Lower leg skin (tissue), 4 donors: Measurements from ENCODE around the gene CORO1C. TPM values are rescaled to one million over a fixed set of nuclear protein-coding genes. Genes with fewer than 3 reads are reported as not detected.

Experiments
- DNase-seq, 2 donors: peaks; one replicate each; pipeline ENCODE4 v3.0.0-alpha.2; 2019; ENCODE audit warnings: low spot score in 2 of 2
- H3K4me3 ChIP-seq: fragments of 200-600 bp; sonication (generic); 2 replicates; pipeline ENCODE4 v1.5.1; 2017; ENCODE audit warnings: mild to moderate bottlenecking, low read depth; ENCODE audit not compliant: poor library complexity, severe bottlenecking
- POLR2A ChIP-seq, 2 donors: fragments of 450-650 bp; IDR thresholded peaks; one replicate each; pipeline ENCODE4 v1.6.1; 2016 to 2017; ENCODE audit warnings: antibody characterized with exemption in 2 of 2, mild to moderate bottlenecking in 1 of 2, moderate library complexity in 1 of 2
- WGBS, 2 donors: methylation state at CpG; one replicate each; pipeline ENCODE4 v1.1.5; 2018; 5-methylcytosine and 5-hydroxymethylcytosine counted together
- intact Hi-C: fragments of 100-400 bp; cut with DNase I; formaldehyde crosslinking; loops from one replicate; pipeline ENCODE4 v1.15.0; 2023; ENCODE audit warnings: low total_unique reads
- total RNA-seq, 4 donors: library from RNA; depleted of rRNA; stranded (reverse); fragments of >200 nt; gene quantifications; one replicate each; pipeline ENCODE4 v1.1.0, GENCODE V29; 2016
- TF ChIP-seq, protein P1 (sequence below), 3 donors: fragments of 450-650 bp; IDR thresholded peaks; one replicate each; pipeline ENCODE4 v1.5.1; 2016; ENCODE audit warnings: antibody characterized with exemption in 3 of 3, mild to moderate bottlenecking in 3 of 3, moderate library complexity in 2 of 3

The CORO1C gene
- total RNA-seq, 4 donors from 2014 or later, result 86.5 to 193 (median 146) TPM

DNA sequence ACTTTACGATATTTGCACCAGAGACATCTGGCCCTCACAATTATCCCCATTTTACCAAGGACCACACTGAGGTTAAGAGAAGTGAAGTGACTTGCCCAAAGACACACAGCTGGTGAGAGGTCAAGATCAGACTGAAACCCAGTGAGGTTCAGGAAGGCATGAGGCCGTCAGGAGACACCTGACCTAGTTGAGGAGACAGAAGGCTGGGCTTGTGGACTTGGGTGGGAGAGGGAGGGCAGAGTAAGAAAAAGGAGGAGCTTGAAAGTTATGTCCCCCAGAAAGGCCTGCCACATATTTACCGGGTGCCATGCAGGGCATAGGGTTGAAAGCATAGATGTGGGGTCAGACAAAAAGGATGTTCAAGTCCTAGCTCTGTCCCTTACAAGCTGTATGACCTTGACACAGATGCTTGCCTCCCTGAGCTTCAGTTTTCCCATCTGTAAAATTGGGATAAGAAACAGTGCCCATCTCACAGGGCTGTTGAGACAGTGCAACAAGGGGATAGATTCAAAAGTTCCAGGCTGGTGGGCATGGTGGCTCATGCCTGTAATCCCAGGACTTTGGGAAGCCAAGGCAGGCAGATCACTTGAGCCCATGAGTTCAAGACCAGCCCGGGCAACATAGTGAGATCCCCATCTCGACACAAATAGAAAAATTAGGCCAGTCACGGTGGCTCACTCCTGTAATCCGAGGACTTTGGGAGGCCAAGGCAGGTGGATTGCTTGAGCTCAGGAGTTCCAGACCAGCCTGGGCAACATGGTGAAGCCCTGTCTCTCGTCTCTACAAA is 104.0 kb downstream of the CORO1C start:
- H3K4me3 ChIP-seq, result no peak overlapping the region
- no peak for DNase-seq
- no peak for TF ChIP-seq POLR2A (IDR thresholded peaks at IDR 0.05)
- TF ChIP-seq, protein P1, sequence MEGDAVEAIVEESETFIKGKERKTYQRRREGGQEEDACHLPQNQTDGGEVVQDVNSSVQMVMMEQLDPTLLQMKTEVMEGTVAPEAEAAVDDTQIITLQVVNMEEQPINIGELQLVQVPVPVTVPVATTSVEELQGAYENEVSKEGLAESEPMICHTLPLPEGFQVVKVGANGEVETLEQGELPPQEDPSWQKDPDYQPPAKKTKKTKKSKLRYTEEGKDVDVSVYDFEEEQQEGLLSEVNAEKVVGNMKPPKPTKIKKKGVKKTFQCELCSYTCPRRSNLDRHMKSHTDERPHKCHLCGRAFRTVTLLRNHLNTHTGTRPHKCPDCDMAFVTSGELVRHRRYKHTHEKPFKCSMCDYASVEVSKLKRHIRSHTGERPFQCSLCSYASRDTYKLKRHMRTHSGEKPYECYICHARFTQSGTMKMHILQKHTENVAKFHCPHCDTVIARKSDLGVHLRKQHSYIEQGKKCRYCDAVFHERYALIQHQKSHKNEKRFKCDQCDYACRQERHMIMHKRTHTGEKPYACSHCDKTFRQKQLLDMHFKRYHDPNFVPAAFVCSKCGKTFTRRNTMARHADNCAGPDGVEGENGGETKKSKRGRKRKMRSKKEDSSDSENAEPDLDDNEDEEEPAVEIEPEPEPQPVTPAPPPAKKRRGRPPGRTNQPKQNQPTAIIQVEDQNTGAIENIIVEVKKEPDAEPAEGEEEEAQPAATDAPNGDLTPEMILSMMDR (IDR thresholded peaks at IDR 0.05), result no peak
- 86 to 91% methylated on average over 8 of the region's 8 CpGs for WGBS, 2 donors
- intact Hi-C loops, result no loop called here

DNA sequence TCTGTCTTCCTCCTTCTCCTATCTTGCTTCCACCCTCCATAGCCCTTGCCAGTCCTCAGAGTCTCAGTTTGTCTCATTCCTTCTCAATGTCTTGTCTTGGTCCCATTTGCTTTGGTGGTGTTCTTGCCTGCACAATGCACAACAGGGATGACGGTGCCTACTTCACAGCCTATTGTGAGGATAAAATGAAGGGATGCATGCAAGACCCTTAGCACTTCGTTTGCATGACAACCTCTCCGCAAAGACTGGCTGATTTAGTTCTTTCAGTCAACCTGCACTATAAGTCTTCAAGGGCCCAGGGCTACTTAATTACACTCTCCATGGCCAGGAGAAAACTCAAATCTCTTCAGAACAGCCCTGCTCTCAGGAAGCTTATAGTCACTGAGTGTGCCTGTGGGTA is 106.1 kb downstream of the CORO1C start:
- no peak overlapping the region for H3K4me3 ChIP-seq
- DNase-seq, result no peak
- intact Hi-C loops, result no loop called here
- 74 to 82% methylated on average over 3 of the region's 3 CpGs for WGBS, 2 donors
- no peak for TF ChIP-seq POLR2A (IDR thresholded peaks at IDR 0.05)
- TF ChIP-seq, protein P1 (IDR thresholded peaks at IDR 0.05), result no peak

DNA sequence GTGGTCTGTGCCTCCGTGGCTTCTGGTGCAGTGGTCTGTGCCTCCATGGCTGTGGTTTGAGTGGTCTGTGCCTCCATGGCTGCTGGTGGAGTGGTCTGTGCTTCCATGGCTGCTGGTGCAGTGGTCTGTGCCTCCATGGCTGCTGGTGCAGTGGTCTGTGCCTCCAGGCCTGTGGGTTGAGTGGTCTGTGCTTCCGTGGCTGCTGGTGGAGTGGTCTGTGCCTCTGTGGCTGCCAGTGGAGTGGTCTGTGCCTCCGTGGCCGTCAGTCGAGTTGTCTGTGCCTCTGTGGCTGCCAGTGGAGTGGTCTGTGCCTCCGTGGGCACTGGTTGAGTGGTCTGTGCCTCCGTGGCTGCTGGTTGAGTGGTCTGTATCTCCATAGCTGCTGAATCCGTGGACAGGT is 107.7 kb downstream of the CORO1C start:
- intact Hi-C loops, result no loop called here
- no peak for DNase-seq
- WGBS, 2 donors, result 85 to 91% methylated on average over 6 to 8 of the region's 8 CpGs
- no peak for TF ChIP-seq POLR2A (IDR thresholded peaks at IDR 0.05)
- TF ChIP-seq, protein P1 (IDR thresholded peaks at IDR 0.05), result no peak
- no peak overlapping the region for H3K4me3 ChIP-seq

DNA sequence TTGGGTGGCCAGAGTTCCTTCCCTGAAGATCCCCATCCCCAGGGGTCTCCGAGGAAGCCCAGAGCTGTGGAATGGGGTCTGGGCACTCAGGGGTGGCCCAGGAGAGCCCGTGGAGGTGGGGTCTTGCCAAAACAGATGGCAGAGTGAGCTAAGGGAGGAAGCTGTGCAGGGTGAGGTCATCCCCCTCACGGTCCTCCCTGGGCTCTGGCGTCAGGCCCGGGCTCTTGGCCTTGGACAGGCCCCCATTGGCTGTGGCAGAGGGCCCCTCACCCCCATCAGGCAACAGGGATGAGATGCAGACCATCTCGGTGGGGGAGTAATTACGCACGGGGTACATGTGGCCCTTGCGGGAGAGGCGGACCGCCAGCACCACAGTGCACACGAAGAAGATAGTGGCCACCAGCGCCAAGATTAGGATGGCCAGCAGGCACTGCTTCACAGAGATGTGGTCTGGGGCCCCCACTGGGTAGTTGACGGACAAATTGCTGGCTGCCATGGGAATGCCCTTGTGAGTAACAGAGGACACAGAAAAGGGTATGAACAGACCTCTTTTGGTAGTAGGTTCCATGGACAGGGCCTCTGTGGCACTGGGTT is 108.3 kb downstream of the CORO1C start:
- intact Hi-C loops, result no loop called here
- TF ChIP-seq, protein P1 (IDR thresholded peaks at IDR 0.05), result no peak
- no peak for TF ChIP-seq POLR2A (IDR thresholded peaks at IDR 0.05)
- no peak overlapping the region for H3K4me3 ChIP-seq
- no peak for DNase-seq
- WGBS, 2 donors, result 77 to 83% methylated on average over 14 of the region's 14 CpGs

DNA sequence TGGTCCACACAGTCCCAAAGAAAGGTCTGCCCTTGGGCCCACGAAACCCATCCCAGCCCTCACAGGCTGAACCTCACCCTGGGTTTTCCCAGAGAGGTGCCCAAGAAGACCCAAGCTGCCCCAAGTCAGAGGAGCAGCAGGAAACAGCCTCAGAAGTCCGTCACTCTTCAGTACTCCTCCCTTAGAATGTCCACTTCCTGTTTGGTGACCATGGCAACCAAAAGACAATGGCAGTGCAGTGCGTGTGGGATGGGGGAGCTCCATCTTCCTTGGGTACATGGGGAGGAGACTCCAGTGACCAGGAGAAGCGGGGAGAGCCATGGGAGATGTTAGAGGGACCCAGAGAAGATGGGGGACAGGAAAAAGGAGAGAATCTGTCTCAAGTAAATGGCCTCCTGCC is 108.9 kb downstream of the CORO1C start:
- WGBS, 2 donors, result 45 to 52% methylated on average over 4 of the region's 4 CpGs
- no peak for DNase-seq
- H3K4me3 ChIP-seq, result no peak overlapping the region
- intact Hi-C loops, result no loop called here
- TF ChIP-seq POLR2A (IDR thresholded peaks at IDR 0.05), result no peak
- TF ChIP-seq, protein P1 (IDR thresholded peaks at IDR 0.05), result no peak
